C4-2B (cell line): ENCODE results near the gene RBMS1.

ENCODE experiments used
- ZFX ChIP-seq: fragments of 450-650 bp; IDR thresholded peaks from 2 replicates; pipeline ENCODE4 v1.6.1; 2017
- TF ChIP-seq, protein P1 (sequence below): fragments of 450-650 bp; conservative IDR thresholded peaks from 2 replicates; pipeline ENCODE4 v1.5.1; 2017; ENCODE audit warnings: mild to moderate bottlenecking

DNA sequence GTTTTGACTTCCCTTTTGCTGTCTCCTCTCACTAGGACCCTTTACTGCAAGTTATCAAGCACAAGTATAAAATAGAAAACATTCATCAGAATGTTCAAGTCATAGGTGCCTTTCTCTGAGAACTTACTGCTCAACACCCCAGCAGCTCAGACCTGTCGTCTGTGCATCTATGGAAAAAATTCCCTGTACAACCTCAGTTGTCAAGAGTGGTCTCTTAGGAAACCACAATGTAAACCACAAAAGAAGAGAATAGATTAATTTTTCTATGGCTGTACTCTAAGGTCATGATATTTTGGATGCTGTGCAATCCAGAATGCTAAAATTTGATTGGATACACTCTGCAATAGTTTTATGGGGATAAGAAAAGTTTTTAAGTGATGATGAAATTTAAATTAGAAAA is 84.1 kb downstream of the RBMS1 start:
- TF ChIP-seq, protein P1, sequence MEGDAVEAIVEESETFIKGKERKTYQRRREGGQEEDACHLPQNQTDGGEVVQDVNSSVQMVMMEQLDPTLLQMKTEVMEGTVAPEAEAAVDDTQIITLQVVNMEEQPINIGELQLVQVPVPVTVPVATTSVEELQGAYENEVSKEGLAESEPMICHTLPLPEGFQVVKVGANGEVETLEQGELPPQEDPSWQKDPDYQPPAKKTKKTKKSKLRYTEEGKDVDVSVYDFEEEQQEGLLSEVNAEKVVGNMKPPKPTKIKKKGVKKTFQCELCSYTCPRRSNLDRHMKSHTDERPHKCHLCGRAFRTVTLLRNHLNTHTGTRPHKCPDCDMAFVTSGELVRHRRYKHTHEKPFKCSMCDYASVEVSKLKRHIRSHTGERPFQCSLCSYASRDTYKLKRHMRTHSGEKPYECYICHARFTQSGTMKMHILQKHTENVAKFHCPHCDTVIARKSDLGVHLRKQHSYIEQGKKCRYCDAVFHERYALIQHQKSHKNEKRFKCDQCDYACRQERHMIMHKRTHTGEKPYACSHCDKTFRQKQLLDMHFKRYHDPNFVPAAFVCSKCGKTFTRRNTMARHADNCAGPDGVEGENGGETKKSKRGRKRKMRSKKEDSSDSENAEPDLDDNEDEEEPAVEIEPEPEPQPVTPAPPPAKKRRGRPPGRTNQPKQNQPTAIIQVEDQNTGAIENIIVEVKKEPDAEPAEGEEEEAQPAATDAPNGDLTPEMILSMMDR: no peak
- no peak for TF ChIP-seq ZFX
